Stimulated activated naive CD4-positive, alpha-beta T cell treated with Interleukin-2 at 50 U/mL for 16 hours (primary cell): Measurements from ENCODE around the gene DLK1.

Source experiments
- DNase-seq: peaks from one replicate; lab custom pipeline; 2025; lab: John Stamatoyannopoulos, UW

Gene DLK1

DNA sequence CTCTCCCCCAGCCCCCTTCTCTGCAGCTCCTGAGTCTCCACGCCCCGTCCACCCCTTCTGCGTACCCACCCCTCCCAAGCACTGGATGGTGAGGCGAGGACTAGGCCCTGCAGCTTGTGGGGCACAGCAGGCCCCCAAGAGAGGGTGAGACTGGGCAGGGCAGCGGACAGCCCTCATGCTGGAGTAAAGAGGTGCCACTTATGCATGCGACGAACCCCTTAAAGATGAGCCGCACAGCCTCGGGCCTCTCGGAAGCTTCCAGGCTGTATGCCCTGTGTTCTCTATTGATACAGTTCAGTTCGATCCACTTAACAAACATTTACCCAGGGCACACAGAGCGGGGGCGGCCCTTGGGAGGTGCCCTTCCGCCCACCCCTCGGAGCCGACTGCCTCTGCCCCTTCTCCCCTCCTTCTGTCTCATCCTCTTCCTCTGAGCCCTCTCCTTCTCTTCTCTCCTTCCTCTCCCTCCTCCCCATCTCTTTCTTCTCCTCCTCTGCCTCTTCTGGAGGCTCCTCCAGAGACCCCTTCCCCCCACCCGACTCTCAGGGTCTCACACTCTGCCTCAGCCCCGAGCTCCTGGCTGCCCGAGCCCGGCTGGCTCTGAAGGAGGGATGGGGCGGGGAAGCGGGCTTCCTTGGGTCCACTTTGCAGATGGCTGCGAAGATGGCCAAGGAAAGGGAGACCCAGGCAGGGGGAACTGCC, 32.7 kb upstream of the DLK1 start:
- no peak for DNase-seq

GRCh38 chr14:100694579-100695422, 31.9 kb upstream of the DLK1 start:
- DNase-seq: no peak

GRCh38 chr14:100695423-100695738, 31.3 kb upstream of the DLK1 start:
- no peak for DNase-seq

- DNase-seq: no peak
These were observed 30.7 kb upstream of the DLK1 start for GRCh38 chr14:100696008-100696407.

- DNase-seq: no peak
These were observed 30.1 kb upstream of the DLK1 start for GRCh38 chr14:100696590-100696989.

DNA sequence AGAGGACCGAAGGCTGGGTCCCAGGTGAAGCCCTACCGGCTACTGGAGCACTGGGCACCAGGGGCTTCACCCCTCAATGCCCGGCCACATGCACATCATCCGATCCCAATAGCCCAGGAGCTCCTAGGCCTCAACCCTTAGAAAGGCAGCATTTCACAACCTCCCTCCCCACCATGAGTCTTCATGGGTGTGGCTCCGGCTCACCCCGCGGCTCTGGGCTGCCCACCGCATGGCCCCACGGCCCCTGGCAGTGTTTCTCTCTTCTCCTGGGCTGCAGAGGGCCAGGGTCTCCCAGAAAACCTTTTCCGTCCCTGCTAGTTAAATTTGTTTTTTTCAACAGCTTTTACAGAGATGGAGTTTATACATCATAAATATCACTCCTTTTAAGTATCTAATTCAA, 28.6 kb upstream of the DLK1 start:
- no peak for DNase-seq

DNA sequence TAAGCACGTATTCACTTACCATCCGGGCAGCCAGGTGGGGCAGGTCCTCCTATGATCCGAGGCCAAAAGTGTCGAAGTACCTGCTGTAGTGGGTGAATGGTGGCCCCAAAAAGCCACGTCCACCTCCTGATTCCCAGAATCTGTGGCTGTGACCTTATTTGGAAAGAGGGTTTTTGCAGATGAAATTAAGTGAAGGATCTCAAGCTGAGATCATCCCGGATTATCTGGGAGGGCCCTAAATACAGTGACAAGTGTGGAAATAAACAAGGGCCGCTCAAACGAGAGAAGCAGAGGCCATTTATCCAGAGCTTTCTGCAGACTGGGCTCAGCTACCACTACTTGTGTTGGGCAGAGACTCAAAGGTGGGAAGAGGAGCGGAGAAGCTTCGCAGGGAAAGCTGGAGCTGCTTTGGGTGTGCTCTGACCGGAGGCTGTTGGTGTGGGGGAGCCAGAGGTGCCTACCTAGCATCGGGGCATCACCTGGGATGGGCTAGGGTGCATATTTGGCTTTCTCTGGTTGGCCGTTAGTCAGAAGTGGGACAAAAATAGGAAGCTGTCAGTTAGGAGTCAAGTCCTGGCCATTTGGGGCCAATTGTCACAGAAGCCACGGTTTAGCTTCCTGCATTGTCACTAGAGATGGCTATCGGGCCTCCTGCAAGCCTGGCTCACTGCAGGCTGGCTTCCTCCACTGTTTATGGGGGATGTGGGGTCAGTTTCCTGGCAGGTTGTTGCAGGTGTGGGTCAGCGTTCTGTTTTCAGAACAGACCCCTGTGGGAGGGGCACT, 27.8 kb upstream of the DLK1 start:
- no peak for DNase-seq

GRCh38 chr14:100701314-100701713, 25.4 kb upstream of the DLK1 start:
- no peak for DNase-seq

DNA sequence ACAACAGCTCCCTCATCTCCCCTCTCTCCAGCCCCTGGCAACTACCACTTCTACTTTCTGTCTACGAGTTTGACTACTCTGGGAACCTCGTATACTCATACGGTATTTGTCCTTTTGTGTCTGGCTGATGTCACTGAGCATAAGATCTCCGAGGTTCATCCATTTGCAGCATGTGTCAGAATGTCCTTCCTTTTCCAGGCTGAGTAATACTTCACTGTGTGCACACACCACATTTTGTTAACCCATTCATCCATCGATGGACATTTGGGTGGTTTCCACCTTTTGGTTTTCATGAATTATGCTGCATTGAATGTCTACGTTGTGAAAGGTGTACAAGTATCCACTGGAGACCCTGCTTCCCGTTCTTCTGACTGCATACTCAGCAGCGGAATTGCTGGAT, 24.1 kb upstream of the DLK1 start:
- no peak for DNase-seq

DNA sequence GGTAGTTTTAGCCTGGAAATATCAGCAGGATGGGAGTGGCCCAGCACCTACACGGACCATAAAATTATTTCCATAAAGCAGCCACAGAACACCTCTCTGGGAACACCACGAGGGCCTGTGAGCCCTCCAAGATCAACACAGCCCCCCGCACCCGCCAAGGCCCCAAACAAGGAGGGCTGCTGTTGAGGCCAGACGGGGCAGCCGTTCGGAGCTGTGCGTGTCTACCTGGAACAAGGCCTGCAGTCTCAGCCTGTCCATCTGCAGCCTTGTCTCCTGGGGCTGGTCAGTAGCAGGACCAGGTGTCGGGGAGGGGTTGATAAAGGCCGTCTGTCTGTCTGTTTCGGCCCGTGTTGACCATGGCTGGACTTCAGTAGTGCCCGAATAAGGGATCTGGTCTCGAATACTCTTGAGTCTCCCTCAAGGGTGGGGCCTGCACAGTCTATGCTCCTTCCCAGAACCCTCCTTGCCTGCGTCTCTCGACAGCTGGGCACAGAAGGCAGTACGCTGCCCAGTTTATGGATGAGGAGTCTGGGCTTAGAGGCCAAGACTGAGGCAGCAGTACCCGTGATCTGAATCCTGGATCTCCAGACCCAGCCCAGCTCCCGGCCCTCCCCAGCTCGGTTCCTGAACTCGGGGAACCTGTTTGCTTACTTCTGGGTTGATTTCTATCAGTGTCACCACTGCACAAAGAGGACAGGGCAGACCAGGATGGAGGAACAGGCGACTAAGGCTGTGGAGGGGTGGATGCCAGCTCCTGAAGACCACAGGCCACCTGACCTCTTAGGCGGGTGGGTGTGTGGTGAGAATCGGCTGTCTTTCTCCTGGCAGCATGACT, 23.1 kb upstream of the DLK1 start:
- DNase-seq: no peak

GRCh38 chr14:100706200-100706599, 20.5 kb upstream of the DLK1 start:
- DNase-seq: no peak

DNA sequence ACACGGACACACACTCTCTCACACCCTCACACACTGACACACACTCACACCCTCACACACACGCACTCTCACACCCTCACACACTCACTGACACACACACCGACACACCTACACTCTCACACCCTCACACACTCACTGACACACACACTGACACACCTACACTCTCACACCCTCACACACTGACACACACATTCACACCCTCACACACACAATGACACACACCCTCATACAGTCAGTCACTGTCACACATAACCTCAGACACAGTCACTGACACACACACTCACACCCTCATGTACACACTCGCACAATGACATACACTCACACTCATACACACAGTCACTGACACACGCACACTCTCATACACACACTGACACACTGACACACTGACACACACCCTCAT, 19.8 kb upstream of the DLK1 start:
- no peak for DNase-seq

- no peak for DNase-seq
These were observed 18.0 kb upstream of the DLK1 start for GRCh38 chr14:100708425-100709288.

GRCh38 chr14:100709289-100710284, 17.1 kb upstream of the DLK1 start:
- no peak for DNase-seq

DNA sequence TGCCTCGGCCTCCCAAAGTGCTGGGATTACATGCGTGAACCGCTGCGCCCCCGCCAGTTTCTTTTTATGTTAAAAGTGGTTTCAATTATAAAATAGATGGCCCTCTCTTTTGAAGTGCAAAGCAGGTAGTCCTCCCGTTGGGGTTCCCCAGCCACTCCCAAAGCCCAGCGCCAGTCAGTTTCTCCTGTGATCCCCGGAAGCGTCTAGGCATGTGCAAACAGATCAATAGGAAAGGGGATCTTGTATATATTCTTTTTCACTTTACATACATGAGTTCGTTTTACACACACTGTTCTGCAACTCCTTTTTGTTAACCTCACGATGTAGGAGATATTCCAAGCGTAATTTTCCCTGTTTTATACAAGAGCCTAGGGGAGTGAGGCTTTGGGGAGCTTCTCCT, 16.3 kb upstream of the DLK1 start:
- DNase-seq: no peak

GRCh38 chr14:100710826-100711462, 15.7 kb upstream of the DLK1 start:
- DNase-seq: no peak

DNA sequence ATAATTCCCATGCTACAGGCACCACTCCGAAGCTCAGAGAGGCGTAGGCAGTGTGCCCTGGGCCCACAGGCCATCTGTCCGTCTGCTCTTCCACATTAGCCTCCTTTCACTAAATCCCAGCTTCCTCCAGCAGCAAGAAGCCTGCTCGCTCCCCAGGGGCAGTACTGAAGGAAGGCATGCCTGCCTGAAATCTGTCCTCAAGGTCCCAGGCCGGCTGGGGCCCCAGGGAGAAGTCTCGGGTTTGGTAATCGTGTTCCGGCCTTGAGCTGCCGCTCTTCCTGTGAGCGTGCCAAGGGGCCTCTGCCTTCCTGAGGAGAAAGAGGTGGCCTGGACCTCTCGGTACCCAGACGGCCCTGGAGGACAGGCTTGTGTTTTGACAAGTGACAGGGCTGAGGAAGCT, 15.2 kb upstream of the DLK1 start:
- DNase-seq: no peak

DNA sequence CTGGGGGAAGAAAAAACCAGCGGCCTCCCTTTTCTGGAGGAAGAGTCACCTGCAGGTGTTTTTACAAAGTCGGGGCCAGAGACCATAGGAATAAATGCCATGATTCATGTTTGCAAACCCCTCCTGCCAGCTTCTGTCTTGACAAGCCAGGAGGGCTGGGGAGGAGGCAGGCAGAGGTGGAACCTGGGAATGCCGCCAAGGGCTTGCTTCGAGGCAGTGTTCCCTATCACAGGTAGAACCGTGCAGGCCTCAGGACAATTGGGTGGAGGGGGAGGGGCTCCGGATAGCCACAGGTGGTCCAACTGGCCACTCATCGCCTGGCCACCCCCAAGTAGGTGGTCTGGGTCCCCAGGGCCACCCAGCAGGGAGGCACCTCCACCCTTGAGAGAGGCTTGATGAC, 14.2 kb upstream of the DLK1 start:
- no peak for DNase-seq

GRCh38 chr14:100713705-100714104, 13.0 kb upstream of the DLK1 start:
- DNase-seq: no peak
